ENCODE results near the gene MAPK11.

MAPK11 gene

DNA sequence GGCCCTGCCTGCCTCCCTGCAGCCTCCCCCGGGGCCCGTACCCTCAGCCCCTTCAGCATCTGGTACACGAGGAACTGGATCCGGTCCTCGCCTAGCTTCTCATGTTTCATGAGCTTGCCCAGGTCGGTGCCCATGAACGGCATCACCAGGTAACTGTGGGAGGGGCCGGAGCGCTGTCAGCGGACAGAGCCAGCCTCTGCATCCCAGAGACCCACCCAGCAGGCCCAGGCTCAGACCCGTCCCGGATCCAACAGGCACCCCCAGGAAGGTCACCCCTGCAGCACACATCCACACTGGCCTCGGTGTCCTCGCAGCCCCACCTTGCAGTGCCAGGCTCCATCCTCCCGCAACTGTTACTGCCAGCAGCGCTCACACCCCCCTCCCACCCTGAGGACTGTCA is 13.1 kb downstream of the MAPK11 start:
- ChIA-PET CTCF (interaction anchor here (0.9 kb wide), 1 partner anchor 19 kb away, joined by 3 read pairs; no protein-coding TSS in a partner anchor), POLR2A (no interaction called here)
- TF ChIP-seq, protein P1, sequence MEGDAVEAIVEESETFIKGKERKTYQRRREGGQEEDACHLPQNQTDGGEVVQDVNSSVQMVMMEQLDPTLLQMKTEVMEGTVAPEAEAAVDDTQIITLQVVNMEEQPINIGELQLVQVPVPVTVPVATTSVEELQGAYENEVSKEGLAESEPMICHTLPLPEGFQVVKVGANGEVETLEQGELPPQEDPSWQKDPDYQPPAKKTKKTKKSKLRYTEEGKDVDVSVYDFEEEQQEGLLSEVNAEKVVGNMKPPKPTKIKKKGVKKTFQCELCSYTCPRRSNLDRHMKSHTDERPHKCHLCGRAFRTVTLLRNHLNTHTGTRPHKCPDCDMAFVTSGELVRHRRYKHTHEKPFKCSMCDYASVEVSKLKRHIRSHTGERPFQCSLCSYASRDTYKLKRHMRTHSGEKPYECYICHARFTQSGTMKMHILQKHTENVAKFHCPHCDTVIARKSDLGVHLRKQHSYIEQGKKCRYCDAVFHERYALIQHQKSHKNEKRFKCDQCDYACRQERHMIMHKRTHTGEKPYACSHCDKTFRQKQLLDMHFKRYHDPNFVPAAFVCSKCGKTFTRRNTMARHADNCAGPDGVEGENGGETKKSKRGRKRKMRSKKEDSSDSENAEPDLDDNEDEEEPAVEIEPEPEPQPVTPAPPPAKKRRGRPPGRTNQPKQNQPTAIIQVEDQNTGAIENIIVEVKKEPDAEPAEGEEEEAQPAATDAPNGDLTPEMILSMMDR (IDR thresholded peaks at IDR 0.05; ENCODE audit: control extremely low read depth, extremely low read depth, low read depth, missing control alignments), result no peak
- DNase-seq (ENCODE audit: extremely low spot score), result no peak

DNA sequence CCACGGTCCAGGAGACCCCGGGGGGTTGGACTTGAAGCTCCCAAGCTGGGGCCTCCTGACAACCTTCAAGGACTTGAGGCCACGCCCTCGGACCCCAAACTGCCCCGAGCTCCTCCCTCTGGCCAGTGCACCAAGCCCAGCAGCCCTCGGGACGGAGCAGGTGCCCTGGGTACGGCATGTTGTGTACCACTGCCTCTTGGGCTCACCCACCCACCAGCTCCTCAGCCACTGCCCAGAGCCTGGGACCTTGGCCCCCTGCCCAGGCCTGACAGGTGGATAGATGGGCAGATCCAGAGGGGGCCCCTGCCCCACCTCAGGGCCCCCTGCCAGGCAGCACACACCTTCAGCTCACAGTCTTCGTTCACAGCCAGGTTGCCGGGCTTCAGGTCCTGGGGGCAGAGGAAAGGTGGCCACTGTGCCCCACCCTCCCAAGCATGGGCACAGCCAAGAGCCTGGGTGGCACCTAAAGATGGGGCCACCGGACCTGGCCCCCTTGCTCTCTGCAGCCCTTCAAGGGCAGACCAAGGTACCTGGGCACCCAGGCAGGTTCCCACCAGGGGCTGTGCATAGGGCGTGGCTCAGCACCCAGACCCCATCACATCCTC is 13.8 kb downstream of the MAPK11 start:
- ChIA-PET POLR2A (no interaction called here), CTCF (interaction anchor here (0.9 to 6.3 kb wide), 3 partner anchors 8 to 20 kb away, joined by 3 to 64 read pairs (median 4); partner anchors contain the start of gene MAPK12)
- TF ChIP-seq, protein P1 (IDR thresholded peaks at IDR 0.05; ENCODE audit: control extremely low read depth, extremely low read depth, low read depth, missing control alignments), result no peak
- DNase-seq (ENCODE audit: extremely low spot score), result no peak

DNA sequence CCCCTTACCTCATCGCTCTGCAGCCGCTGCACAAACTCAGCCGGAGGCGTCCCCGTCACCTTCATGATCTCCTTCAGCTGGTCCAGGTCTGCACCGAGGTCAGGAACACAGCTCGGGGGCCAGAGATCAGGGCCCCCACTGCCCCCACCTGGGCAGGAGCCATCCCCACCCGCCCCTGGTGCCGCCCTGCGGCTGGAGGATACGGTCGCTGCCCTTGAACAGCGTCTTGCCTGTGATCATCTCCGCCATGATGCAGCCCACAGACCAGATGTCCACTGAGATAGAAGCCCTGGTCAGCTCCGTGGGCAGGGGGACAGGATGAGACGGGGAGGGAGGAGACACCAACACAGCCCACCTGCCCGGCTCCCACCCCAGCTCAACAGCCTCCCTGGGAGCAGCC is 14.6 kb downstream of the MAPK11 start:
- TF ChIP-seq, protein P1 (IDR thresholded peaks at IDR 0.05; ENCODE audit: control extremely low read depth, extremely low read depth, low read depth, missing control alignments), result no peak
- ChIA-PET POLR2A (no interaction called here), CTCF (interaction anchor here (1.1 to 6.3 kb wide), 3 partner anchors 9 to 21 kb away, joined by 4 to 64 read pairs (median 18); partner anchors contain the start of gene MAPK12)
- DNase-seq (ENCODE audit: extremely low spot score), result no peak

DNA sequence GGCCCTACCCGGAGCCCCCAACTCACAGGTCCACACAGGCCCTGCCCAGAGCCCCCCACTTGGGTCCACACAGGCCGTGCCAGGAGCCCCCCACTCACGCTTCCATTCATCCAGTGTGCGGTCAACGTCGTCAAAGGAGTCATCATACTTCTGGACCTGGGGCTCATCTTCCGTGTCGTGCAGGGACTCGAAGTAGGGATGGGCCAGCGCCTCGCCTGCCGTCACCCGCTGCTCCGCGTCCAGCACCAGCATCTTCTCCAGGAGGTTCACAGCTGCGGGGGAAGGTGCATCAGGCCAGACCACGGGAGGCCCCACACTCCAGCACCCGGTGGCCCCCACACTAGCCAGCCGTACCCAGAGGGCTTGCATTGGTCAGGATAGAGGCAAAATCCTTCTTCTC is 15.1 kb downstream of the MAPK11 start:
- ChIA-PET POLR2A (interaction anchor here (0.5 kb wide), 1 partner anchor 256 kb away, joined by 5 read pairs; no protein-coding TSS in a partner anchor), CTCF (interaction anchor here (1.1 to 6.3 kb wide), 3 partner anchors 9 to 22 kb away, joined by 4 to 64 read pairs (median 18); partner anchors contain the start of gene MAPK12)
- TF ChIP-seq, protein P1 (IDR thresholded peaks at IDR 0.05; ENCODE audit: control extremely low read depth, extremely low read depth, low read depth, missing control alignments), result no peak
- DNase-seq (ENCODE audit: extremely low spot score), result no peak

DNA sequence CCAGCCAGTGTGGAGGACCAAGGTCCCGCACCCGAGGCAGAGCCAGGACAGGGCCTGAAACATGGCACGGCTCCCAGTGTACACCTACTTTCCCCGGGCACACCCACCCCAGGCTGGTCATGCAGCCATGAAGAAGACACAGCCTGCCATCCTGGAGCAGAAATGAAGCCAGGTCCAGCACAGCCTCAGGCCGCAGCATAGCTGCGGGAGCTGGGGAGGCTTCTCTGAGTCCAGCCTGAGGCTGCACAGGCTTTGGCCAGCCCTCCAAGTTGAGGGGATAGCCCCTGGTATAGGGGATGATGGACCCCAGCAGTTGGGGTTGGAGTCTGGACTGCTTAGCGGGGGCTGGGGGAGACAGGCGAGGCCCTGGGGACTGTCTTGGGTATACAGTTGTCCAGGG is 16.2 kb downstream of the MAPK11 start:
- ChIA-PET POLR2A (no interaction called here), CTCF (interaction anchor here (3.8 to 6.3 kb wide), 2 partner anchors 11 to 23 kb away, joined by 18 to 64 read pairs; partner anchors contain the start of gene MAPK12)
- TF ChIP-seq, protein P1 (IDR thresholded peaks at IDR 0.05; ENCODE audit: control extremely low read depth, extremely low read depth, low read depth, missing control alignments), result no peak

DNA sequence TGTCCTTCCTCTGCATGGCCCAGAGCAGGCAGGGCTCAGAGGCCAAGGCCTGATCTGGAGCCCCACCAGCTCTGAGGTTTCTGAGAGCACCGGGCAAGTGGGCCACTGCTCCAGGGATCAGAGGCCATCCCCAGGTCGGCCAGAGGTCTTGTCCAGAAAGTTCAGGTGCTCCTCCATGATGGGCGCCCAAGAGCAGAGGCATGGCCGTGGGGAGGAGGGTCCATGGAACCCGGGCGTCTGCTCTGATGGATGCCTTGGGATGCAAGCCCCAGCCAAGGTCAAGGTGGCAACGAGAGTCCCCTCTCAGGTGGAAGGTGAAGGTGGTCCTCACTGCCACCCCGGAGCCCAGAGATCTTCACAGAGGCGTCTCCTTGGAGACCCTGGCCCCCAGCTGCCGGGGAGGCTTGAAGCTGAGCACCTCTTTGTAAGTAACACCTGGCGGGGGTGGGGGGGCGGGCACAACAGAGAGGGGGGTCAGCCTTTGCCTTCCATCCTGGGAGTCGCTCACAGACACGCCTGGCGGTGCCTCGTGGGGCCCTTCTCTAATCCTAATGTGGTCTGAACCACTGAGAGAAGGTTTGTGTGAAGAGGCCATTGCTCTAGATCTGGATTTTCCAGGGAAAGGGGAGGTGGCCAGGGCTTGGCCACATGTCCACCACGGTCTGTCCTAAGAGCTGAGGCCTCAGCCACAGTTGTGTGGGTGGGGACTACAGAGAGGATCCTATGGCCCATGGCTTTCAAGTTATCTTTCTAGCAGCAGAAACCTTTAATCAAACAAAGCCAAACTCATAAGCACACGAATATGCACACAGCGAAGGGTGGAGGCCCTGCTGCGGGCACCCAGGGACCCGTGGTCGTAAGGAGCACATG is 16.9 kb downstream of the MAPK11 start:
- DNase-seq (ENCODE audit: extremely low spot score), result no peak
- TF ChIP-seq, protein P1 (IDR thresholded peaks at IDR 0.05; ENCODE audit: control extremely low read depth, extremely low read depth, low read depth, missing control alignments), result no peak
- ChIA-PET POLR2A (no interaction called here), CTCF (interaction anchor here (0.6 to 6.3 kb wide), 19 partner anchors 11 to 368 kb away, joined by 3 to 64 read pairs (median 5); partner anchors contain the start of genes LMF2, MAPK12, NCAPH2 and SCO2)

More for the DNA sequence above, 16.2 kb downstream of the MAPK11 start:
- DNase-seq (ENCODE audit: extremely low spot score), result no peak

Data from GM10248 (cell line).